Activated CD4-positive, alpha-beta T cell treated with anti-CD3 and anti-CD28 coated beads, Interleukin-2, amount 50 U/mL, for 16 hours (primary cell): Measurements from ENCODE around the gene SETD5.
"Not testable (repeated sequence)": the region's sequence is repeated elsewhere in the genome, so short reads cannot be mapped to it uniquely, and the experiment has no call there.

Source experiments
- DNase-seq: peaks from one replicate; pipeline ENCODE4 v3.0.0-alpha.2; 2020

SETD5 gene

DNA sequence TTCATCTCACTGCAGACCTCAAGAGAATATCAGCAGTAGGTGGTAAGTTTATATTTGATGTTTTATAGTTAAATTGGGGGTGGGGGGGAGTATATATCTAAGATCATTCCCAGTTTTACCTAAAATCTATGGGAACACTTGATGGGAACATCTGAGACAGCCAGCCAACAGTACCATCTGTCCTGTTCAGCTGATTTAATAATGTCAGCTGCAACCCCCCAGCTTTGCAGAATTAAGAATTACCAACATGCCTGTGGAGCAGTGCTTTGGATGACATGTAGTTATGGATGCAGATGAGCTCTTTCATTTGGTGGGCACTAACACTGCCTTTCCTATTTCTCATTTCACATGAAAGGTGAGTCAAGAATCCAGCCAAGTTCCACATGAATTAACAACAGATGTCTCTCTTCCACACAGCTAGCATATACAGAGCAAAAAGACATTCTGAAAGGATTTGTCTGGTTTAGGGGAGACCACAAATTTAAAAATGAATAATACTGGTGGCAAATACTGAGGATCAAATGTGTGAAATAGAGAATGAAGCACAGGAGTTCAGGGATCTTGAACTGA lies 76.2 kb downstream of the SETD5 start:
- DNase-seq: no peak

- no peak for DNase-seq
These were observed 77.1 kb downstream of the SETD5 start for GRCh38 chr3:9474482-9474881.

GRCh38 chr3:9476935-9477334 lies 79.5 kb downstream of the SETD5 start:
- DNase-seq: no peak

DNA sequence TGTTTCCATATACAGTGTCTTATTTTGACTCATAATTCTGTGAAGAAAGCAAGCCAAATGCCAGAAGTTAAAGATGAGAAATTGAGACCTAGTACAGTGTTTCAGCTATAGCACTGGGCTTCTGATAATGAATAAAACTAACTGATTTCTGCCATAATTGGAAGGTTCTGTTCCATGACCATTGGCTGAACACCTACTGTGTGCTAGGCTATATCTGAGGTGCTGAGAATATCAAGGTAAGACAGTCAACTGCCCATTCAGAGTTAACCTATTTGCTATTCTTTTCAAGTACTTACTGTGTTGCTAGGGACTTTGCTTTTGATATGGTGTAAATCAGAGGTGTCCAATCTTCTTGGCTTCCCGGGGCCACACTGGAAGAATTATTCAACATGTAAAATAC lies 82.8 kb downstream of the SETD5 start:
- no peak for DNase-seq

GRCh38 chr3:9485248-9485647 lies 87.8 kb downstream of the SETD5 start:
- no peak for DNase-seq

- no peak for DNase-seq
These were observed 94.1 kb downstream of the SETD5 start for GRCh38 chr3:9491506-9491905.

DNA sequence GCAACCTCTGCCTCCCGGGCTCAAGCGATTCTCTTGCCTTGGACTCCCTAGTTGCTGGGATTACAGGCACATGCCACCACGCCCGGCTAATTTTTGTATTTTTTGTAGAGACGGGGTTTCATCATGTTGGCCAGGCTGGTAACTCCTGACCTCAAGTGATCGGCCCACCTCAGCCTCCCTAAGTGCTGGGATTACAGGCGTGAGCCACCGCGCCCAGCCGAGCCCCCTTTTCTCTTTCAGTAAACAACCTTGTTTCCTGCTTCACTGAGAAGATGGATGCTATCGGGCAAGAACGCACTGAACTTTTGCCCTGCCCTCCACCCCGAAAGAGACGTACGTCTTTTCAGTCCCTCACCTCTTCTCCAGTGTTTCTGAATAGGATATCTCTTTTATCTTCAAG lies 96.6 kb downstream of the SETD5 start:
- not testable (repeated sequence) for DNase-seq

DNA sequence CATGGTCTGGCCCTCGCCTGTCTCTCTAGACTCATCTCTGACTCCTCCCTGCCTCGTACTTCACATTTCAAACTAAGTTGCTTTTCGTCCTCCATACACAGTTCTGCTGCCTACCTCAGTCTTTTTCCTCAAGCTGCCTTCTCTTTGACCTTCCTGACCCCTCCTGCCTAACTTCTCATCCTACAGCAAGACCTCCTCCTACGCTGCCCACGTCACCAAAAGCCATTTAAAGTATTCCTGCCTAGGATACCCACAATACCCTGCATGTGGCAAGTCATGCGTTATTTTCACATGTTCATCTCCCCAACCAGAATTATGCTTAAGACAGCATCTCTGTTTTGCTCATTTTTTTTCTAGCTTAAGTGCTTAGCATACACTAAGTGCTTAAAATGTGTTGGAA lies 99.5 kb downstream of the SETD5 start:
- DNase-seq: no peak

DNA sequence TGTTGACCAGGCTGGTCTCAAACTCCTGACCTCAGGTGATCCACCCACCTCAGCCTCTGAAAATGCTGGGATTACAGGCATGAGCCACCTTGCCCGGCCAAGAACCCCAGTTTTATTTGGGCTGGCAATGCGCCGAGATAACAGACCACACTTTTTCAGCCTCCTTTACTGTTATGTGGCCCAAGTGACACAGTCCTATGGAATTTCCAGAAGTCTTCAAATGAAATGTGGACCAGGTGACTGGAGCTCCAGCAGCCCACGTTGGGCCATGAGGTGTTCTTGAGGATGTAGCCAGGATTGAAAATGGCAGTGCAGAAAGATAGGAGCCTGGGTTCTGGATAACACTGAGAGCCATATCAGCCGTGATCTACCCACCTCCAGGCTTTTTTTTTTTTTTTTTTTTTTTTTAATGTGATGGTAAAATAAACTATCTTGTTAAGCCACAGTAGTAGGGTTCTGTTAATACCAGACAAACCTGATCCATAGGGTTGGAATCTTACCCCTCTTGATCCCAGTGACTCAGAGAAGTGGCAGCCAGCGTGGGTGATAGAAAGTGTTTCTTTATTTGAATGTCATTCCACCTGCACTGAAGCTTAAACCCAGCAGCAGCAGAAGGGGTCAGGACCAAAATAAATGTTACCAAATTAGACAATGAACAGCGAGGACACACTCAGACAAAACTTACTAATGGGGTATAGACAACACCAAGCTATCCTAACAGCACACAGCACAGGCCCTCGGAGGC lies 100.6 kb downstream of the SETD5 start:
- no peak for DNase-seq

DNA sequence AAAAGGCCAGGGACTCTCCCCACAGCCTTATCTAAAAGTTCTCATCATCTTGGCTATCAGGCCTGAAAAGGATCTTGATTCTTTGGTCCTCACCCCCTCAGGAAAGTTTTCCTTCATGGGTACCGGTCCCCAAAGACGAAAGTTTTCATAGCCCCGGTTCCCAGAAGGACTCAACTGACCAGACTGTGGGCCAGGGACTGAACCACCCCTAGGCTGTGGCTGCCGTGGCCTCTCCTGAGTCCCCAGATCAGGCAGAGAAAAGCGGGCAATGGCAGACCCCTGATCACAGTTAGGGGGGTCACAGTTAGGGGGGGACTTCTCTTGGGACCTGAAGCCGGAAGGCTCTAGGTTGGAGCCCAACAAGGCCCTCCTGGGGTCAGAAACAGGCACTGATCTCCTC lies 101.4 kb downstream of the SETD5 start:
- no peak for DNase-seq

GRCh38 chr3:9499455-9500107 lies 102.2 kb downstream of the SETD5 start:
- DNase-seq: no peak

DNA sequence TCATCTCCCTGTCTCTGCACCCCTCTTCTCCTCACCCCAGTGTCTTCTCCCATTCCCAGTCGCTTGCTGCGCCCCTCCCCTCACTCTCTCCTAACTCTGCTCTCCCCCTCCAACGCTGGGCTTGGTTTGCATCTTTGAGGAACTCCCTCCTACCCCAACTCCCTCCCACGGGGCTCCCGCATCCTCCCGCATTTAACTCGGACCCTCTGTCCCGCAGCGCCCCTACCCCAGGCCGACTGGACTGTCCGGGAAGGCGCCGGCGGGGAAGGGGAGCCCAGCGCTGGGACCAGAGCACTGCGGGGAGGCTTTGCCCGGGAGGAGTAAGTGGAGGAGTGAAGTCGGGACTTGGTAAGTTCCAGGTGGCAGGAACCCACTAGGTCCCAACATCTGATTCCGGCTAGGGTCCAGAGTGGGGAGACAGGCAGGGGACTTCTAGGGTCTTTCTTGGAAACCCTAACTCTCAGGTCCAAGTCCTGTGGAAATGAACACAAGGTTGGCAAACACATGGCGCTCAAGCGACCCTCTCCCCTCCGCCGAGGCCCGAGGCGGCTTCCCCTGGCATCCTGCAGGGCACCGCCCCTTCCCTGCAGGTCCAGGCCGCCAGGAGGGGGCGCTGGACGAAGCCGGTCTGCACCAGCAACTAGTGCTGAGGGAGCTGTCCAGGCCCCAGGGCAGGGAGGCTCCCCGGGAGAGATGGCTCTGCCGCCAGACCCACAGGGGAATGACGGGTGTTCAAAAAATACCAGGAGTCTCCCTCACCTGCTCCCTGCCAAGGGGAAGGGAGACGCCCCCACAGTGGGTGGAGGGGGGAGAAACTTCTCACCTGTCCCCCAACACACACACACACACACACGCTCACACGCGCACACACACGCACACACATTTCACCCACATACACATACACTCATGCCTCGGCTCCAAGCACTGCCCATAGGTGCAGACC lies 103.0 kb downstream of the SETD5 start:
- DNase-seq: peak; percentile 67

GRCh38 chr3:9501226-9501625 lies 103.8 kb downstream of the SETD5 start:
- DNase-seq: no peak

GRCh38 chr3:9503283-9503682 lies 105.9 kb downstream of the SETD5 start:
- DNase-seq: peak; percentile 76

- no peak for DNase-seq
These were observed 110.5 kb downstream of the SETD5 start for GRCh38 chr3:9507586-9508578.

DNA sequence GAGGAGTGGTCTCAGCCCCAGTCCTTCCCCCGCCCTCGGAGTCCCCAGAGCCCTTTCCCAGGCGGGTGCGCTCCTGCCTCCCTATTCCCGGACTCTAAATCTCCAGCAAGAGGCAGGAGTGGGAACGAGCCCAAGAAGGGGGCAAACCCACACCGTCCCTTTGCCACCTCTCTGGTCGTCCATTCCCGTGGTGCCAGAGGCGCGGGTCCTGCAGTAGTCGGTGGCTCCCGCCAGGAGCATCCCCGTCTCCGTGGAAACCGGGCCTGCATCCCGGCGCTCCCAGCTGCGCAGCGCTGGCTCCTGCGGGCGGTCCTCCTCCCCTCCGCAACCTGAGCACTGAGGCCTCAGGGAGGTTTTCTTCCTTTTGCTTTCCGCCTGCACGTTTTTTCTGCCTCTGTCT lies 111.4 kb downstream of the SETD5 start:
- no peak for DNase-seq

GRCh38 chr3:9512456-9513045 lies 115.1 kb downstream of the SETD5 start:
- DNase-seq: no peak

DNA sequence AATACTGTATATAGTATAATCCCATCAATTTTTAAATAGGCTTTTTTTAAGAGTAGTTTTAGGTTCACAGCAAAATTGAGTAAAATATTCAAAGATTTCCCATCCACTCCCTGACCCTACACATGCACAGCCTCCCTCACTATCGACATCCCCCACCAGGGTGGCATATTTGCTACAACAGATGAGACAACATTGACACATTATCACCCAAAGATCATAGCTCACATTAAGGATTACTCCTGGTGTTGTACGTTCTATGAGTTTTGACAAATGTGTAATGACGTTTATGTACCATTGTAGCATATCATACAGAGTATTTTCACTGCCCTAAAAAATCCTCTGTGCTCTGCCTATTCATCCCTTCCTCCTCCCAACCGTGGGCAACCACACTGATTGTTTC lies 116.9 kb downstream of the SETD5 start:
- no peak for DNase-seq

DNA sequence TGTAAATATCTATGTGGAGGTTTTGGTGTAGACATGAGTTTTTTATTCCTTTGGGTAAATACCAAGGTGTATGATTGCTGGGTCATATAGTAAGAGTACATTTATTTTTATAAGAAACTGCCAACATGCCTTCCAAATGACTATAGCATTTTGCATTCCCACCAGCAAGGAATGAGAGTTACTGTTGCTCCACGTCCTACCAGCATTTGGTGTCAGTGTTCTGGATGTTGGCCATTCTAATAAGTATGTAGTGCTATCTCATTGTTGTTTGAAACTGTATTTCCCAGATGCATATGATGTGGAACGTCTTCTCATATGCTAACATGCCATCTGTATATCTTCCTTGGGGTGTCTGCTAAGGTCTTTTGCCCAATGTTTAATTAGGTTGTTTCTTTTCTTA lies 117.5 kb downstream of the SETD5 start:
- DNase-seq: no peak

- DNase-seq: no peak
These were observed 127.7 kb downstream of the SETD5 start for GRCh38 chr3:9525078-9525477.
